ENCODE results near the gene PCDHB7.
"Not testable (repeated sequence)": the region's sequence is repeated elsewhere in the genome, so short reads cannot be mapped to it uniquely, and the experiment has no call there.

Gene PCDHB7

GRCh38 chr5:141210849-141211248, 38.4 kb downstream of the PCDHB7 start:
- not testable (repeated sequence) for H3K9ac ChIP-seq (ENCODE audit: low read length); H3K9me3 ChIP-seq (ENCODE audit: control insufficient read depth, low read depth, low read length); H3K36me3 ChIP-seq (ENCODE audit: control insufficient read depth, low read depth, low read length); H3K27me3 ChIP-seq (ENCODE audit: control insufficient read depth, insufficient read depth, low read length); H3K27ac ChIP-seq (ENCODE audit: low read length); H3K4me3 ChIP-seq (ENCODE audit: low read length); H3K4me1 ChIP-seq (ENCODE audit: control insufficient read depth, low read depth, low read length)

DNA sequence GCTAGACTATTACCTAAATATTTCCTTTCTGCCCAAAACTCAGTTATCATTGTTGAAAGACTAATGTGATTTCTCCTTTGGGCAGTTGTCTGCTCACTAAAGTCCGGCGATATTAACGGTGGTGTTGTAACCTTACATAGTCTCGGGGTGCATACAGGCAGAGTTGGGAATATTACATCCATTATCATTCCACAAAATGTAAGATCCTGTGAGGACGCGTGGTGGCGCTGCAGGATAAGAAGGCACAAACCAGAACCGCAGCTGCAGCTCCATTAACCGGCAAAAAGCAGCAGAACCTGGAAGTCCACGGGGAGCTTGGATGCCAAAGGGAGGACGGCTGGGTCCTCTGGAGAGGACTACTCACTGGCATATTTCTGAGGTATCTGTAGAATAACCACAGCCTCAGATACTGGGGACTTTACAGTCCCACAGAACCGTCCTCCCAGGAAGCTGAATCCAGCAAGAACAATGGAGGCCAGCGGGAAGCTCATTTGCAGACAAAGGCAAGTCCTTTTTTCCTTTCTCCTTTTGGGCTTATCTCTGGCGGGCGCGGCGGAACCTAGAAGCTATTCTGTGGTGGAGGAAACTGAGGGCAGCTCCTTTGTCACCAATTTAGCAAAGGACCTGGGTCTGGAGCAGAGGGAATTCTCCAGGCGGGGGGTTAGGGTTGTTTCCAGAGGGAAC, 41.4 kb downstream of the PCDHB7 start, which contains the start of gene PCDHB13:
PCDHB13 (plus strand) TSS at position 264 of the 684 bp plus-strand sequence; CDS start at position 469, 205 bp downstream.
- not testable (repeated sequence) for H3K4me3 ChIP-seq (ENCODE audit: low read length); H3K9ac ChIP-seq (ENCODE audit: low read length); H3K27ac ChIP-seq (ENCODE audit: low read length); H3K36me3 ChIP-seq (ENCODE audit: control insufficient read depth, low read depth, low read length); H3K27me3 ChIP-seq (ENCODE audit: control insufficient read depth, insufficient read depth, low read length); H3K4me1 ChIP-seq (ENCODE audit: control insufficient read depth, low read depth, low read length); H3K9me3 ChIP-seq (ENCODE audit: control insufficient read depth, low read depth, low read length)

DNA sequence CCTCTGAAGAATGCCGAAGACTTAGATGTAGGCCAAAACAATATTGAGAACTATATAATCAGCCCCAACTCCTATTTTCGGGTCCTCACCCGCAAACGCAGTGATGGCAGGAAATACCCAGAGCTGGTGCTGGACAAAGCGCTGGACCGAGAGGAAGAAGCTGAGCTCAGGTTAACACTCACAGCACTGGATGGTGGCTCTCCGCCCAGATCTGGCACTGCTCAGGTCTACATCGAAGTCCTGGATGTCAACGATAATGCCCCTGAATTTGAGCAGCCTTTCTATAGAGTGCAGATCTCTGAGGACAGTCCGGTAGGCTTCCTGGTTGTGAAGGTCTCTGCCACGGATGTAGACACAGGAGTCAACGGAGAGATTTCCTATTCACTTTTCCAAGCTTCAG, 42.1 kb downstream of the PCDHB7 start:
- H3K36me3 ChIP-seq (ENCODE audit: control insufficient read depth, low read depth, low read length); H3K4me1 ChIP-seq (ENCODE audit: control insufficient read depth, low read depth, low read length); H3K4me3 ChIP-seq (ENCODE audit: low read length); H3K27me3 ChIP-seq (ENCODE audit: control insufficient read depth, insufficient read depth, low read length); H3K27ac ChIP-seq (ENCODE audit: low read length); H3K9ac ChIP-seq (ENCODE audit: low read length); H3K9me3 ChIP-seq (ENCODE audit: control insufficient read depth, low read depth, low read length): not testable (repeated sequence)

DNA sequence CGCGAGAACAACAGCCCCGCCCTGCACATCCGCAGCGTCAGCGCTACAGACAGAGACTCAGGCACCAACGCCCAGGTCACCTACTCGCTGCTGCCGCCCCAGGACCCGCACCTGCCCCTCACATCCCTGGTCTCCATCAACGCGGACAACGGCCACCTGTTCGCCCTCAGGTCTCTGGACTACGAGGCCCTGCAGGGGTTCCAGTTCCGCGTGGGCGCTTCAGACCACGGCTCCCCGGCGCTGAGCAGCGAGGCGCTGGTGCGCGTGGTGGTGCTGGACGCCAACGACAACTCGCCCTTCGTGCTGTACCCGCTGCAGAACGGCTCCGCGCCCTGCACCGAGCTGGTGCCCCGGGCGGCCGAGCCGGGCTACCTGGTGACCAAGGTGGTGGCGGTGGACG, 43.1 kb downstream of the PCDHB7 start:
- H3K4me3 ChIP-seq (ENCODE audit: low read length); H3K27ac ChIP-seq (ENCODE audit: low read length); H3K9ac ChIP-seq (ENCODE audit: low read length); H3K4me1 ChIP-seq (ENCODE audit: control insufficient read depth, low read depth, low read length); H3K36me3 ChIP-seq (ENCODE audit: control insufficient read depth, low read depth, low read length); H3K27me3 ChIP-seq (ENCODE audit: control insufficient read depth, insufficient read depth, low read length); H3K9me3 ChIP-seq (ENCODE audit: control insufficient read depth, low read depth, low read length): not testable (repeated sequence)

- H3K27me3 ChIP-seq (ENCODE audit: control insufficient read depth, insufficient read depth, low read length); H3K9ac ChIP-seq (ENCODE audit: low read length); H3K36me3 ChIP-seq (ENCODE audit: control insufficient read depth, low read depth, low read length); H3K4me1 ChIP-seq (ENCODE audit: control insufficient read depth, low read depth, low read length); H3K4me3 ChIP-seq (ENCODE audit: low read length); H3K9me3 ChIP-seq (ENCODE audit: control insufficient read depth, low read depth, low read length); H3K27ac ChIP-seq (ENCODE audit: low read length): not testable (repeated sequence)
Measured at GRCh38 chr5:141216035-141216434, 43.6 kb downstream of the PCDHB7 start.

DNA sequence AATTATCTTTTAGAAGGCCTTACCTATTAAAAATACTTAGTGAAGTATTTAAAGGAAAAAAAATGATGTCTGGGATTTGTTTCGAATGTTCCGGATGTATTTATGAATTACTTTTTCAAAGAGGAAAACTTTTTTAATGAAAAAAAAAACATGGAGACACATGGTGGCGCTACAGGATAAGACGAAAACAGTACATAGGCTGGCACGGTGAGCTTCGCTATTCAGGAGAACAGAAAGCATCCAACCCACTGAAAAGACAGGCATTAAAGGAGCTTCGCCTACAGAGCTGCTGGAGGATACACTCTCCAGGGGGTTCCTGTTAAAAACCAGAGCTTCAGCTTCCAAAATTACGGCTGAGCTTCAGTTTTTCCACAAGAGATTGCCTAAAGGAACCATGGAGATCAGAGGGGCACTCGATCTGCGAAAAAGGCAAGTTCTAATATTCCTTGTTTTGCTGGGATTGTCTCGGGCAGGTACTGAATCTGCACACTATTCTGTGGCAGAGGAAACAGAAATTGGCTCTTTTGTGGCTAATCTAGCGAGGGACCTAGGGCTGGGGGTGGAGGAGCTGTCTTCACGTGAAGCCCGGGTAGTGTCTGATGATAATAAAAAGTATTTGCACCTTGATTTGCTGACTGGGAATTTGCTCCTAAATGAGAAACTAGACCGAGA, 50.8 kb downstream of the PCDHB7 start, which contains the start of gene PCDHB14:
PCDHB14 (plus strand) TSS at position 232 of the 672 bp plus-strand sequence; CDS start at position 395, 163 bp downstream.
- Histone ChIP-seq H3K27ac (ENCODE audit: low read length) (no peak within 1 kb of the TSS), H3K9ac (ENCODE audit: low read length) (peak within 1 kb of the TSS; percentile 26), H3K9me3 (ENCODE audit: control insufficient read depth, low read depth, low read length) (no peaks in the 10 kb centered on the region), H3K36me3 (ENCODE audit: control insufficient read depth, low read depth, low read length) (no peaks in the 10 kb centered on the region), H3K4me3 (ENCODE audit: low read length) (peak within 1 kb of the TSS; percentile 43), H3K27me3 (ENCODE audit: control insufficient read depth, insufficient read depth, low read length) (no peaks in the 10 kb centered on the region), H3K4me1 (ENCODE audit: control insufficient read depth, low read depth, low read length) (no peaks in the 10 kb centered on the region)

DNA sequence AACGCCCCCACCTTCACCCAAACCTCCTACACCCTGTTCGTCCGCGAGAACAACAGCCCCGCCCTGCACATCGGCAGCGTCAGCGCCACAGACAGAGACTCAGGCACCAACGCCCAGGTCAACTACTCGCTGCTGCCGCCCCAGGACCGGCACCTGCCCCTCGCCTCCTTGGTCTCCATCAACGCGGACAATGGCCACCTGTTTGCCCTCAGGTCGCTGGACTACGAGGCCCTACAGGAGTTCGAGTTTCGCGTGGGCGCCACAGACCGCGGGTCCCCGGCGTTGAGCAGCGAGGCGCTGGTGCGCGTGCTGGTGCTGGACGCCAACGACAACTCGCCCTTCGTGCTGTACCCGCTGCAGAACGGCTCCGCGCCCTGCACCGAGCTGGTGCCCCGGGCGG, 52.4 kb downstream of the PCDHB7 start:
- not testable (repeated sequence) for H3K4me3 ChIP-seq (ENCODE audit: low read length); H3K9me3 ChIP-seq (ENCODE audit: control insufficient read depth, low read depth, low read length); H3K36me3 ChIP-seq (ENCODE audit: control insufficient read depth, low read depth, low read length); H3K27ac ChIP-seq (ENCODE audit: low read length); H3K9ac ChIP-seq (ENCODE audit: low read length); H3K27me3 ChIP-seq (ENCODE audit: control insufficient read depth, insufficient read depth, low read length); H3K4me1 ChIP-seq (ENCODE audit: control insufficient read depth, low read depth, low read length)

DNA sequence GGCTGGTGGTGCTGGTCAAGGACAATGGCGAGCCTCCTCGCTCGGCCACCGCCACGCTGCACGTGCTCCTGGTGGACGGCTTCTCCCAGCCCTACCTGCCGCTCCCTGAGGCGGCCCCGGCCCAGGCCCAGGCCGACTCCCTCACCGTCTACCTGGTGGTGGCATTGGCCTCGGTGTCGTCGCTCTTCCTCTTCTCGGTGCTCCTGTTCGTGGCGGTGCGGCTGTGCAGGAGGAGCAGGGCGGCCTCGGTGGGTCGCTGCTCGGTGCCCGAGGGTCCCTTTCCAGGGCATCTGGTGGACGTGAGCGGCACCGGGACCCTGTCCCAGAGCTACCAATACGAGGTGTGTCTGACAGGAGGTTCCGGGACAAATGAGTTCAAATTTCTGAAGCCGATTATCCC, 53.0 kb downstream of the PCDHB7 start:
- not testable (repeated sequence) for H3K4me1 ChIP-seq (ENCODE audit: control insufficient read depth, low read depth, low read length); H3K9me3 ChIP-seq (ENCODE audit: control insufficient read depth, low read depth, low read length); H3K4me3 ChIP-seq (ENCODE audit: low read length); H3K36me3 ChIP-seq (ENCODE audit: control insufficient read depth, low read depth, low read length); H3K27ac ChIP-seq (ENCODE audit: low read length); H3K9ac ChIP-seq (ENCODE audit: low read length); H3K27me3 ChIP-seq (ENCODE audit: control insufficient read depth, insufficient read depth, low read length)

All from iPS-18a (cell line).